ENCODE data around the gene PRKN.

- TF ChIP-seq CTCF (IDR thresholded peaks at IDR 0.05; ENCODE audit: insufficient read depth, low read length), result no peak
- no peak for TF ChIP-seq POLR2AphosphoS5 (IDR thresholded peaks at IDR 0.05; ENCODE audit: low read depth)
Observed at GRCh38 chr6:162554531-162554930, 173.0 kb downstream of the PRKN start.
